H1 (cell line): ENCODE results near the gene BAZ2A. TPM values are rescaled to one million over a fixed set of nuclear protein-coding genes. Genes with fewer than 3 reads are reported as not detected.

ENCODE experiments used
- CTCF ChIA-PET: fragments of 300-600 bp; sonication (Branson Sonifier 250); formaldehyde crosslinking; loops from one replicate; lab custom pipeline; 2021; ENCODE audit not compliant: partially characterized antibody; lab: Charles Lee
- POLR2A ChIA-PET: fragments of 300-600 bp; sonication (Branson Sonifier 250); formaldehyde crosslinking; loops from one replicate; lab custom pipeline; 2021; ENCODE audit warnings: inconsistent platforms; ENCODE audit not compliant: partially characterized antibody; lab: Charles Lee
- DNase-seq, 2 experiments: peaks; one replicate each; pipeline versions ENCODE4 v3.0.0 to v3.0.0-alpha.2; 2010 to 2022; ENCODE audit warnings: low spot score in 2 of 2, low read depth in 1 of 2, mixed read lengths in 1 of 2
- FAIRE-seq: peaks from 2 replicates; lab custom pipeline; 2011; peaks lifted over from hg19 to GRCh38; lab: Jason Lieb, UNC
- H2AFZ ChIP-seq: 2 replicates; pipeline ENCODE4 v1.8.1; 2012; ENCODE audit warnings: low read length, inconsistent platforms
- H2AK5ac ChIP-seq: 2 replicates; pipeline ENCODE4 v1.6.1; 2013; ENCODE audit warnings: low read depth, low read length
- H2BK120ac ChIP-seq: replicated peaks from 2 replicates; pipeline ENCODE3; 2013; ENCODE audit warnings: low read depth, low read length, inconsistent platforms
- H2BK12ac ChIP-seq: 2 replicates; pipeline ENCODE4 v1.6.1; 2013; ENCODE audit warnings: low read depth, low read length
- H2BK15ac ChIP-seq: 2 replicates; pipeline ENCODE4 v1.6.1; 2013; ENCODE audit warnings: low read length
- H2BK20ac ChIP-seq: 2 replicates; pipeline ENCODE4 v1.6.1; 2013; ENCODE audit warnings: low read length
- H2BK5ac ChIP-seq: 2 replicates; pipeline ENCODE4 v1.6.1; 2013; ENCODE audit warnings: low read depth, low read length
- H3K14ac ChIP-seq: 2 replicates; pipeline ENCODE4 v1.6.1; 2013; ENCODE audit warnings: inconsistent platforms; ENCODE audit not compliant: insufficient read length
- H3K18ac ChIP-seq: 2 replicates; pipeline ENCODE4 v1.6.1; 2013; ENCODE audit warnings: low read length; ENCODE audit errors: extremely low read depth
- H3K23ac ChIP-seq: 2 replicates; pipeline ENCODE4 v1.6.1; 2013; ENCODE audit warnings: inconsistent platforms; ENCODE audit not compliant: insufficient read length
- H3K23me2 ChIP-seq: 2 replicates; pipeline ENCODE4 v1.6.1; 2013; ENCODE audit warnings: low read depth, low read length
- H3K27ac ChIP-seq: 2 replicates; pipeline ENCODE4 v1.6.1; 2011; ENCODE audit warnings: low read depth, low read length, inconsistent platforms
- H3K27me3 ChIP-seq, 4 experiments: replicated peaks in 1 of 4; 1 replicate in 1 of 4; 2 replicates in 3 of 4; pipeline versions ENCODE4 v1.6.1 to v1.8.1; 2011 to 2013; ENCODE audit warnings: low read length in 3 of 4, mild to moderate bottlenecking in 3 of 4, inconsistent platforms in 2 of 4, mixed read lengths in 2 of 4, moderate library complexity in 1 of 4; ENCODE audit not compliant: control insufficient read depth in 3 of 4, insufficient read depth in 3 of 4; ENCODE audit errors: extremely low read depth in 1 of 4
- H3K36me3 ChIP-seq, 4 experiments: 2 replicates each; pipeline versions ENCODE4 v1.6.1 to v1.8.1; 2011 to 2013; ENCODE audit warnings: mild to moderate bottlenecking in 4 of 4, low read length in 3 of 4, moderate library complexity in 2 of 4, control low read depth in 1 of 4, inconsistent platforms in 1 of 4; ENCODE audit not compliant: insufficient read depth in 4 of 4, control insufficient read depth in 2 of 4
- H3K4ac ChIP-seq: replicated peaks from 2 replicates; pipeline ENCODE3; 2013; ENCODE audit warnings: low read length, low read depth, mixed read lengths, inconsistent platforms; ENCODE audit not compliant: insufficient read length
- H3K4me1 ChIP-seq, 4 experiments: replicated peaks in 1 of 4; 1 replicate in 1 of 4; 2 replicates in 3 of 4; pipeline versions ENCODE4 v1.6.1 to v1.8.1; 2011 to 2013; ENCODE audit warnings: low read length in 3 of 4, inconsistent platforms in 2 of 4, mixed read lengths in 1 of 4; ENCODE audit not compliant: insufficient read depth in 4 of 4, control insufficient read depth in 3 of 4
- H3K4me2 ChIP-seq, 2 experiments: 2 replicates each; pipeline versions ENCODE4 v1.6.1 to v1.8.1; 2011 to 2013; ENCODE audit warnings: low read depth in 2 of 2, low read length in 2 of 2, control low read depth in 1 of 2, inconsistent platforms in 1 of 2, mild to moderate bottlenecking in 1 of 2; ENCODE audit not compliant: insufficient read depth in 1 of 2
- H3K4me3 ChIP-seq, 4 experiments: fragments of 200-600, 300-600 bp in 1 of 4; sonication (generic), shearing (Covaris generic), sonication (Bioruptor Twin) in 1 of 4; 2 replicates each; pipeline versions ENCODE4 v1.5.1 to v1.8.1; 2011 to 2016; ENCODE audit warnings: low read length in 4 of 4, low read depth in 3 of 4, control low read depth in 2 of 4, inconsistent platforms in 2 of 4, mild to moderate bottlenecking in 2 of 4, mixed read lengths in 1 of 4, moderate library complexity in 1 of 4; ENCODE audit not compliant: insufficient read depth in 2 of 4; ENCODE audit errors: extremely low read depth in 1 of 4
- H3K56ac ChIP-seq: replicated peaks from 2 replicates; pipeline ENCODE3; 2013; ENCODE audit warnings: low read depth, mild to moderate bottlenecking, mixed read lengths, low read length, inconsistent platforms; ENCODE audit not compliant: insufficient read length
- H3K79me1 ChIP-seq: 2 replicates; pipeline ENCODE4 v1.6.1; 2013; ENCODE audit warnings: low read depth, low read length, control low read depth
- H3K79me2 ChIP-seq, 2 experiments: 2 replicates each; pipeline versions ENCODE4 v1.6.1 to v1.8.1; 2012 to 2013; ENCODE audit warnings: low read length in 2 of 2, mild to moderate bottlenecking in 2 of 2, inconsistent platforms in 1 of 2; ENCODE audit not compliant: insufficient read depth in 2 of 2, control insufficient read depth in 1 of 2
- H3K9ac ChIP-seq, 4 experiments: replicated peaks in 1 of 4; 1 replicate in 1 of 4; 2 replicates in 3 of 4; pipeline versions ENCODE4 v1.6.1 to v1.8.1; 2011 to 2013; ENCODE audit warnings: low read depth in 3 of 4, low read length in 3 of 4, control low read depth in 2 of 4, mild to moderate bottlenecking in 2 of 4, moderate library complexity in 2 of 4, inconsistent platforms in 1 of 4; ENCODE audit errors: extremely low read depth in 1 of 4
- H3K9me3 ChIP-seq, 2 experiments: 2 replicates each; pipeline versions ENCODE4 v1.6.1 to v1.8.1; 2012 to 2013; ENCODE audit warnings: mild to moderate bottlenecking in 2 of 2, moderate library complexity in 2 of 2, control low read depth in 1 of 2, inconsistent platforms in 1 of 2, low read depth in 1 of 2, low read length in 1 of 2, mixed read lengths in 1 of 2; ENCODE audit not compliant: insufficient read depth in 2 of 2
- H4K20me1 ChIP-seq, 2 experiments: replicated peaks in 1 of 2; 2 replicates each; pipeline versions ENCODE3 to v1.8.1; 2011 to 2013; ENCODE audit warnings: inconsistent platforms in 2 of 2, low read length in 2 of 2, mild to moderate bottlenecking in 1 of 2; ENCODE audit not compliant: insufficient read depth in 2 of 2, control insufficient read depth in 1 of 2
- H4K5ac ChIP-seq: 2 replicates; pipeline ENCODE4 v1.6.1; 2013; ENCODE audit warnings: low read length, low read depth, mixed read lengths, inconsistent platforms; ENCODE audit not compliant: insufficient read length
- H4K8ac ChIP-seq: 2 replicates; pipeline ENCODE4 v1.8.0; 2013; ENCODE audit warnings: mild to moderate bottlenecking, moderate library complexity, low read length, inconsistent platforms; ENCODE audit not compliant: insufficient read depth; ENCODE audit errors: extremely low read depth
- H4K91ac ChIP-seq: replicated peaks from 2 replicates; pipeline ENCODE3; 2013; ENCODE audit warnings: low read length, mixed read lengths, inconsistent platforms; ENCODE audit not compliant: insufficient read length
- ASH2L ChIP-seq: fragments of 200-600, 300-600 bp; sonication (generic); IDR thresholded peaks from one replicate; pipeline ENCODE4 v1.7.1; 2017; ENCODE audit warnings: low read length
- BRCA1 ChIP-seq: IDR thresholded peaks from 2 replicates; pipeline ENCODE4 v1.6.1; 2012; ENCODE audit warnings: low read depth, low read length, improper control_type of control experiment
- CBX5 ChIP-seq: fragments of 300-800, 300-1000 bp; sonication (generic); IDR thresholded peaks from 2 replicates; pipeline ENCODE4 v1.7.1; 2016; ENCODE audit warnings: antibody characterized with exemption, low read length, low read depth
- CHD2 ChIP-seq: IDR thresholded peaks from 2 replicates; pipeline ENCODE4 v1.6.1; 2012; ENCODE audit warnings: low read length, improper control_type of control experiment
- EGR1 ChIP-seq: IDR thresholded peaks from 2 replicates; pipeline ENCODE4 v1.6.1; 2011; ENCODE audit warnings: low read depth, low read length, borderline replicate concordance
- HDAC2 ChIP-seq, 2 experiments: fragments of 300-600 bp in 1 of 2; sonication (generic) in 1 of 2; IDR thresholded peaks; 2 replicates each; pipeline ENCODE4 v1.6.1; 2011 to 2012; ENCODE audit warnings: low read depth in 2 of 2, low read length in 2 of 2, mild to moderate bottlenecking in 2 of 2, moderate library complexity in 2 of 2, borderline replicate concordance in 1 of 2, inconsistent platforms in 1 of 2
- HDAC6 ChIP-seq: IDR thresholded peaks from one replicate; pipeline ENCODE4 v1.7.1; 2012; ENCODE audit warnings: low read depth, mild to moderate bottlenecking, inconsistent platforms, low read length, moderate library complexity
- JUND ChIP-seq: IDR thresholded peaks from 2 replicates; pipeline ENCODE4 v1.6.1; 2011; ENCODE audit warnings: mild to moderate bottlenecking, improper control_type of control experiment, low read length
- MAFK ChIP-seq: IDR thresholded peaks from 2 replicates; pipeline ENCODE4 v1.6.1; 2012; ENCODE audit warnings: low read depth, mild to moderate bottlenecking, improper control_type of control experiment, low read length
- POLR2A ChIP-seq, 2 experiments: IDR thresholded peaks; 1 replicate in 1 of 2; 2 replicates in 1 of 2; pipeline ENCODE4 v1.6.1; 2011; ENCODE audit warnings: low read depth in 2 of 2, low read length in 2 of 2, mild to moderate bottlenecking in 2 of 2; ENCODE audit errors: control extremely low read depth in 1 of 2
- RFX5 ChIP-seq: IDR thresholded peaks from 2 replicates; pipeline ENCODE4 v1.6.1; 2011; ENCODE audit warnings: low read depth, low read length, improper control_type of control experiment, borderline replicate concordance
- SP1 ChIP-seq: IDR thresholded peaks from 2 replicates; pipeline ENCODE4 v1.6.1; 2011; ENCODE audit warnings: low read depth, low read length
- SP2 ChIP-seq: IDR thresholded peaks from 2 replicates; pipeline ENCODE4 v1.6.1; 2012; ENCODE audit warnings: mild to moderate bottlenecking, low read length, inconsistent platforms
- SUZ12 ChIP-seq: fragments of 200-600 bp; sonication (generic); IDR thresholded peaks from 2 replicates; pipeline ENCODE4 v1.6.1; 2012; ENCODE audit warnings: mild to moderate bottlenecking, inconsistent platforms, low read length, moderate library complexity, mixed read lengths
- TBP ChIP-seq: IDR thresholded peaks from 2 replicates; pipeline ENCODE4 v1.6.1; 2011; ENCODE audit warnings: low read depth, low read length, improper control_type of control experiment
- YY1 ChIP-seq: IDR thresholded peaks from 2 replicates; pipeline ENCODE4 v1.6.1; 2011; ENCODE audit warnings: low read depth, mild to moderate bottlenecking, low read length
- polyA plus RNA-seq, 7 experiments: library from polyadenylated mRNA; depleted of rRNA in 3 of 7; stranded (reverse) in 5 of 7; unstranded in 2 of 7; fragments of >200 nt in 5 of 7; fragments of 200-250 nt in 2 of 7; gene quantifications; 1 replicate in 5 of 7; 2 replicates in 1 of 7; 4 replicates in 1 of 7; pipeline versions ENCODE4 v1.2.1 to v1.2.3, GENCODE V29; 2011 to 2013; ENCODE audit warnings: missing spikeins in 2 of 7, mixed read lengths in 2 of 7
- total RNA-seq: library from RNA; stranded (reverse); fragmentation: NEBNext Ultra II Directional; extraction: Animal tissue kit (Norgen Biotek cat#: 25700); gene quantifications from 2 replicates; pipeline ENCODE4 v1.2.1, GENCODE V29; 2021

The BAZ2A gene
- total and polyA plus RNA-seq, 2 of the 8 experiments (the other 6 are each of a cell fraction or from before 2014, with no cell fraction given): 52.0 to 110 TPM

- POLR2A ChIA-PET: interaction anchor here (0.9 to 1.6 kb wide), 2 partner anchors 12 to 95 kb away, joined by 3 to 6 read pairs; no protein-coding TSS in a partner anchor
- Histone ChIP-seq H2BK12ac (no peak overlapping the region), H3K9ac (no peak overlapping the region), H2BK15ac (no peak overlapping the region), H3K18ac (no peak overlapping the region), H3K27ac (no peak overlapping the region), H2BK5ac (no peak overlapping the region), H4K5ac (no peak overlapping the region), H3K27me3 (no peaks in the 10 kb centered on the region), H4K8ac (no peak overlapping the region), H3K9me3 (no peaks in the 10 kb centered on the region), H2BK20ac (no peak overlapping the region), H3K79me2 (peaks cover 4 to 40% of the 10 kb centered on the region in 2 experiments; a peak in 3 of 4 replicates), H2AK5ac (no peak overlapping the region), H2AFZ (no peak overlapping the region), H4K20me1 (peaks cover 0 to 8% of the 10 kb centered on the region in 2 experiments), H4K91ac (no peak overlapping the region), H3K14ac (no peak overlapping the region), H3K4me3 (no peak overlapping the region), H3K79me1 (peaks cover 2% of the 10 kb centered on the region), H3K4ac (no peak overlapping the region), H3K56ac (no peak overlapping the region), H3K23me2 (no peaks in the 10 kb centered on the region), H3K4me1 (no peaks in the 10 kb centered on the region), H3K4me2 (no peak overlapping the region), H2BK120ac (no peak overlapping the region), H3K36me3 (peaks cover 24 to 59% (median 42%) of the 10 kb centered on the region in 4 experiments), H3K23ac (no peak overlapping the region)
- DNase-seq (no peak), FAIRE-seq (no peak)
- CTCF ChIA-PET: interaction anchor here (1.0 to 2.0 kb wide), 5 partner anchors 16 to 102 kb away, joined by 3 to 8 read pairs (median 4); no protein-coding TSS in a partner anchor
- TF ChIP-seq SP2: no peak
- no peak for TF ChIP-seq BRCA1
- TF ChIP-seq SUZ12: no peak
- TF ChIP-seq EGR1: no peak
- TF ChIP-seq ASH2L: no peak
- no peak for TF ChIP-seq CHD2
- no peak for TF ChIP-seq JUND
- no peak for TF ChIP-seq YY1
- no peak for TF ChIP-seq TBP
- no peak for TF ChIP-seq SP1
- no peak for TF ChIP-seq POLR2A (IDR thresholded peaks at IDR 0.05; ENCODE audit: control extremely low read depth in 1 of 2, low read depth in 2 of 2, low read length in 2 of 2)
- TF ChIP-seq HDAC6: no peak
- TF ChIP-seq HDAC2 (IDR thresholded peaks at IDR 0.05; ENCODE audit: borderline replicate concordance in 1 of 2, low read depth in 2 of 2, low read length in 2 of 2): no peak
- no peak for TF ChIP-seq RFX5
- TF ChIP-seq MAFK: no peak
- no peak for TF ChIP-seq CBX5
These were observed 13.2 kb downstream of the BAZ2A start for GRCh38 chr12:56616925-56617324.
